H1 (cell line): ENCODE measurements around the gene LAMTOR5. TPM values are rescaled to one million over a fixed set of nuclear protein-coding genes. Genes with fewer than 3 reads are reported as not detected.

ENCODE experiments used
- NANOG ChIP-seq: IDR thresholded peaks from 2 replicates; pipeline ENCODE4 v1.6.1; 2011; ENCODE audit warnings: low read length, low read depth, mild to moderate bottlenecking, inconsistent platforms; ENCODE audit not compliant: insufficient read depth, poor library complexity, severe bottlenecking
- SUZ12 ChIP-seq: fragments of 200-600 bp; sonication (generic); IDR thresholded peaks from 2 replicates; pipeline ENCODE4 v1.6.1; 2012; ENCODE audit warnings: mild to moderate bottlenecking, inconsistent platforms, low read length, moderate library complexity, mixed read lengths
- polyA plus RNA-seq, 7 experiments: library from polyadenylated mRNA; depleted of rRNA in 3 of 7; stranded (reverse) in 5 of 7; unstranded in 2 of 7; fragments of >200 nt in 5 of 7; fragments of 200-250 nt in 2 of 7; gene quantifications; 1 replicate in 5 of 7; 2 replicates in 1 of 7; 4 replicates in 1 of 7; pipeline versions ENCODE4 v1.2.1 to v1.2.3, GENCODE V29; 2011 to 2013; ENCODE audit warnings: missing spikeins in 2 of 7, mixed read lengths in 2 of 7
- total RNA-seq: library from RNA; stranded (reverse); fragmentation: NEBNext Ultra II Directional; extraction: Animal tissue kit (Norgen Biotek cat#: 25700); gene quantifications from 2 replicates; pipeline ENCODE4 v1.2.1, GENCODE V29; 2021

The LAMTOR5 gene
- total and polyA plus RNA-seq, 2 of the 8 experiments (the other 6 are each of a cell fraction or from before 2014, with no cell fraction given): 84.4 to 297 TPM

- no peak for TF ChIP-seq NANOG
- TF ChIP-seq SUZ12: no peak
These were observed 52.2 kb downstream of the LAMTOR5 start (continued) for GRCh38 chr1:110355321-110355720.

Other genes with a start within 250 kb of the LAMTOR5 start
- 11.2 TPM in 2 replicates for gene KCNC4, start 197.4 kb downstream of the LAMTOR5 start, total RNA-seq
- gene KCNC4, start 197.4 kb downstream of the LAMTOR5 start, polyA plus RNA-seq (2011; rRNA removed): 8.1 and 10.6 TPM in 2 replicates
- 41.2 and 44.9 TPM in 2 replicates for gene RBM15, start 68.3 kb downstream of the LAMTOR5 start, total RNA-seq
- 13.5 and 18.6 TPM in 2 replicates for gene RBM15, start 68.3 kb downstream of the LAMTOR5 start, polyA plus RNA-seq (2011; rRNA removed)
- gene SLC16A4, start 16.7 kb downstream of the LAMTOR5 start, total RNA-seq: 0.33 and 0.43 TPM in 2 replicates
- 0.20 and 0.30 TPM in 2 replicates for gene SLC16A4, start 16.7 kb downstream of the LAMTOR5 start, polyA plus RNA-seq (2011; rRNA removed)
- not detected in 2 replicates for gene PROK1, start 43.5 kb upstream of the LAMTOR5 start, total RNA-seq
- 0.12 and 0.20 TPM in 2 replicates for gene PROK1, start 43.5 kb upstream of the LAMTOR5 start, polyA plus RNA-seq (2011; rRNA removed)
- gene KCNA10, start 111.5 kb upstream of the LAMTOR5 start, total RNA-seq: not detected in 2 replicates
- gene KCNA10, start 111.5 kb upstream of the LAMTOR5 start, polyA plus RNA-seq (2011; rRNA removed): not detected in 2 replicates
- gene KCNA2, start 198.7 kb upstream of the LAMTOR5 start, total RNA-seq: 0.75 and 0.78 TPM in 2 replicates
- gene KCNA2, start 198.7 kb upstream of the LAMTOR5 start, polyA plus RNA-seq (2011; rRNA removed): 0.24 and 0.26 TPM in 2 replicates